Adrenal gland (tissue), 5 donors: ENCODE measurements around the gene SP4.
"Not testable (repeated sequence)": the region's sequence is repeated elsewhere in the genome, so short reads cannot be mapped to it uniquely, and the experiment has no call there.

ENCODE experiments used
- POLR2A ChIP-seq, 2 donors: fragments of 450-650 bp; IDR thresholded peaks; one replicate each; pipeline ENCODE4 v1.6.1; 2017; ENCODE audit warnings: antibody characterized with exemption in 2 of 2, mild to moderate bottlenecking in 2 of 2, moderate library complexity in 1 of 2
- TF ChIP-seq, protein P1 (sequence below), 6 experiments: fragments of 450-650 bp in 4 of 6; fragments of 200-600 bp in 2 of 6; sonication (generic) in 1 of 6; IDR thresholded peaks; 1 replicate in 5 of 6; 2 replicates in 1 of 6; pipeline versions ENCODE4 v1.5.1 to v1.8.0; 2016 to 2021; ENCODE audit warnings: antibody characterized with exemption in 6 of 6, mild to moderate bottlenecking in 2 of 6, moderate library complexity in 1 of 6
- donor health status: DM: no; HTN: no; CAD: no.

DNA sequence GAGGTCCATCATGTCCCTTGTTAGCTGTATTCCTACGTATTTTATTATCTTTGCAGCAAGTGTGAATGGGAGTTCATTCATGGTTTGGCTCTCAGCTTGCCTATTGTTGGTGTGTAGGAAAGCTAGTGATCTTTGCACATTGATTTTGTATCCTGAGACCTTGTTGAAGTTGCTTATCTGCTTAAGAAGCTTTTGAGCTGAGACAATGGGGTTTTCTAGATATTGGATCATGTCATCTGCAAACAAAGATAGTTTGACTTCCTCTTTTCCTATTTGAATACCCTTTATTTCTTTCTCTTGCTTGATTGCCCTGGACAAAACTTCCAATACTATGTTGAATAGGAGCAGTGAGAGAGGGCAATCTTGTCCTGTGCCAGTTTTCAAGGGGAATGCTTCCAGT is 104.6 kb downstream of the SP4 start:
- TF ChIP-seq, protein P1, sequence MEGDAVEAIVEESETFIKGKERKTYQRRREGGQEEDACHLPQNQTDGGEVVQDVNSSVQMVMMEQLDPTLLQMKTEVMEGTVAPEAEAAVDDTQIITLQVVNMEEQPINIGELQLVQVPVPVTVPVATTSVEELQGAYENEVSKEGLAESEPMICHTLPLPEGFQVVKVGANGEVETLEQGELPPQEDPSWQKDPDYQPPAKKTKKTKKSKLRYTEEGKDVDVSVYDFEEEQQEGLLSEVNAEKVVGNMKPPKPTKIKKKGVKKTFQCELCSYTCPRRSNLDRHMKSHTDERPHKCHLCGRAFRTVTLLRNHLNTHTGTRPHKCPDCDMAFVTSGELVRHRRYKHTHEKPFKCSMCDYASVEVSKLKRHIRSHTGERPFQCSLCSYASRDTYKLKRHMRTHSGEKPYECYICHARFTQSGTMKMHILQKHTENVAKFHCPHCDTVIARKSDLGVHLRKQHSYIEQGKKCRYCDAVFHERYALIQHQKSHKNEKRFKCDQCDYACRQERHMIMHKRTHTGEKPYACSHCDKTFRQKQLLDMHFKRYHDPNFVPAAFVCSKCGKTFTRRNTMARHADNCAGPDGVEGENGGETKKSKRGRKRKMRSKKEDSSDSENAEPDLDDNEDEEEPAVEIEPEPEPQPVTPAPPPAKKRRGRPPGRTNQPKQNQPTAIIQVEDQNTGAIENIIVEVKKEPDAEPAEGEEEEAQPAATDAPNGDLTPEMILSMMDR (IDR thresholded peaks at IDR 0.05) = not testable (repeated sequence)
- TF ChIP-seq POLR2A (IDR thresholded peaks at IDR 0.05) = not testable (repeated sequence)
